Astrocyte (in vitro differentiated cells and primary cell): ENCODE measurements around the gene CCDC92B. TPM values are rescaled to one million over a fixed set of nuclear protein-coding genes. Genes with fewer than 3 reads are reported as not detected.

Source experiments
- DNase-seq: peaks from one replicate; pipeline ENCODE4 v3.0.0-alpha.2; 2010; ENCODE audit warnings: low read depth
- FAIRE-seq: peaks from 2 replicates; lab custom pipeline; 2011; peaks lifted over from hg19 to GRCh38; lab: Jason Lieb, UNC
- H2AFZ ChIP-seq: 2 replicates; pipeline ENCODE4 v1.6.0; 2012; ENCODE audit warnings: low read depth, low read length, inconsistent platforms
- H3K27ac ChIP-seq: 2 replicates; pipeline ENCODE4 v1.5.1; 2011; ENCODE audit warnings: low read depth, low read length, inconsistent platforms
- H3K27me3 ChIP-seq: 2 replicates; pipeline ENCODE4 v1.6.0; 2011; ENCODE audit warnings: low read length, inconsistent platforms; ENCODE audit not compliant: insufficient read depth
- H3K36me3 ChIP-seq: 2 replicates; pipeline ENCODE4 v1.5.1; 2011; ENCODE audit warnings: low read length, inconsistent platforms; ENCODE audit not compliant: insufficient read depth
- H3K4me1 ChIP-seq: 2 replicates; pipeline ENCODE4 v1.5.1; 2011; ENCODE audit warnings: low read length, inconsistent platforms; ENCODE audit not compliant: insufficient read depth
- H3K4me2 ChIP-seq: 2 replicates; pipeline ENCODE4 v1.6.0; 2012; ENCODE audit warnings: low read length, inconsistent platforms
- H3K4me3 ChIP-seq: 2 replicates; pipeline ENCODE4 v1.5.1; 2011; ENCODE audit warnings: low read depth, mild to moderate bottlenecking, low read length, inconsistent platforms; ENCODE audit not compliant: insufficient read depth
- H3K79me2 ChIP-seq: 2 replicates; pipeline ENCODE4 v1.6.0; 2012; ENCODE audit warnings: mild to moderate bottlenecking, low read length, inconsistent platforms; ENCODE audit not compliant: insufficient read depth
- H3K9ac ChIP-seq: 2 replicates; pipeline ENCODE4 v1.6.0; 2012; ENCODE audit warnings: mild to moderate bottlenecking, low read length, inconsistent platforms
- H3K9me3 ChIP-seq: 2 replicates; pipeline ENCODE4 v1.5.1; 2012; ENCODE audit warnings: low read depth, mild to moderate bottlenecking, low read length, inconsistent platforms; ENCODE audit not compliant: insufficient read depth
- H4K20me1 ChIP-seq: 2 replicates; pipeline ENCODE4 v1.6.0; 2012; ENCODE audit warnings: low read length, inconsistent platforms; ENCODE audit not compliant: insufficient read depth
- H3K27ac Mint-ChIP-seq: one replicate; pipeline ENCODE4 v1.8.0; 2021; ENCODE audit warnings: mild to moderate bottlenecking, mixed read lengths; ENCODE audit not compliant: unreplicated experiment
- H3K27me3 Mint-ChIP-seq: one replicate; pipeline ENCODE4 v1.8.0; 2021; ENCODE audit warnings: low read depth, mixed read lengths; ENCODE audit not compliant: unreplicated experiment
- H3K36me3 Mint-ChIP-seq: one replicate; pipeline ENCODE4 v1.8.0; 2021; ENCODE audit warnings: low read depth, mixed read lengths; ENCODE audit not compliant: unreplicated experiment
- H3K4me1 Mint-ChIP-seq: one replicate; pipeline ENCODE4 v1.8.0; 2021; ENCODE audit warnings: low read depth, mixed read lengths; ENCODE audit not compliant: unreplicated experiment
- H3K4me3 Mint-ChIP-seq: one replicate; pipeline ENCODE4 v1.8.0; 2021; ENCODE audit warnings: mild to moderate bottlenecking, moderate library complexity, mixed read lengths; ENCODE audit not compliant: unreplicated experiment
- H3K9me3 Mint-ChIP-seq: one replicate; pipeline ENCODE4 v1.8.0; 2021; ENCODE audit warnings: mild to moderate bottlenecking, mixed read lengths; ENCODE audit not compliant: unreplicated experiment
- CTCF ChIP-seq: IDR thresholded peaks from 2 replicates; pipeline ENCODE4 v1.5.1; 2011; ENCODE audit warnings: low read depth, mild to moderate bottlenecking, inconsistent platforms, low read length, moderate library complexity; ENCODE audit not compliant: insufficient read depth
- EZH2 ChIP-seq: IDR thresholded peaks from 2 replicates; pipeline ENCODE4 v1.6.1; 2012; ENCODE audit warnings: mild to moderate bottlenecking, low read length, inconsistent platforms; ENCODE audit not compliant: insufficient read depth
- total RNA-seq: library from RNA; stranded (reverse); gene quantifications from 2 replicates; pipeline ENCODE4 v1.2.1, GENCODE V29; 2021

Gene CCDC92B
- total RNA-seq, 1 donor from 2014 or later: 0.36 TPM

GRCh38 chr17:2684549-2684948 lies 64.9 kb downstream of the CCDC92B start:
- Histone ChIP-seq H3K4me2 (no peak overlapping the region), H3K9me3 (no peaks in the 10 kb centered on the region), H3K36me3 (peaks cover 38% of the 10 kb centered on the region), H3K27me3 (no peaks in the 10 kb centered on the region), H3K79me2 (peaks cover 4% of the 10 kb centered on the region), H4K20me1 (peaks cover 75% of the 10 kb centered on the region), H3K27ac (no peak overlapping the region), H2AFZ (no peak overlapping the region), H3K4me3 (no peak overlapping the region), H3K4me1 (peaks cover 13% of the 10 kb centered on the region), H3K9ac (no peak overlapping the region)
- FAIRE-seq (no peak), DNase-seq (no peak)
- Mint-ChIP-seq H3K36me3 (peaks cover 28% of the 10 kb centered on the region), H3K27ac (no peak overlapping the region), H3K4me1 (peaks cover 18% of the 10 kb centered on the region), H3K9me3 (no peaks in the 10 kb centered on the region), H3K27me3 (no peaks in the 10 kb centered on the region), H3K4me3 (no peak overlapping the region)
- no peak for TF ChIP-seq CTCF
- TF ChIP-seq EZH2: no peak

- Mint-ChIP-seq H3K36me3 (peaks cover 24% of the 10 kb centered on the region), H3K4me1 (peaks cover 13% of the 10 kb centered on the region), H3K27ac (no peak overlapping the region), H3K9me3 (no peaks in the 10 kb centered on the region), H3K27me3 (no peaks in the 10 kb centered on the region), H3K4me3 (no peak overlapping the region)
- DNase-seq (no peak), FAIRE-seq (no peak)
- Histone ChIP-seq H3K9me3 (no peaks in the 10 kb centered on the region), H3K4me3 (no peak overlapping the region), H3K79me2 (peaks cover 9% of the 10 kb centered on the region), H3K9ac (no peak overlapping the region), H3K27me3 (no peaks in the 10 kb centered on the region), H3K4me2 (no peak overlapping the region), H3K36me3 (peaks cover 38% of the 10 kb centered on the region), H3K27ac (no peak overlapping the region), H4K20me1 (peaks cover 75% of the 10 kb centered on the region), H3K4me1 (peaks cover 13% of the 10 kb centered on the region), H2AFZ (no peak overlapping the region)
- no peak for TF ChIP-seq EZH2
- TF ChIP-seq CTCF: no peak
Observed at GRCh38 chr17:2683912-2684311, 65.5 kb downstream of the CCDC92B start.

- H3K36me3 Mint-ChIP-seq: peaks cover 24% of the 10 kb centered on the region
Observed at GRCh38 chr17:2682176-2682938, 67.1 kb downstream of the CCDC92B start.

More at GRCh38 chr17:2682176-2682938, 67.1 kb downstream of the CCDC92B start:
- TF ChIP-seq EZH2 (no peak), CTCF (no peak)
- Histone ChIP-seq H2AFZ (no peak overlapping the region), H3K4me1 (peaks cover 13% of the 10 kb centered on the region), H3K27ac (no peak overlapping the region), H3K4me2 (no peak overlapping the region), H4K20me1 (peaks cover 74% of the 10 kb centered on the region), H3K9me3 (no peaks in the 10 kb centered on the region), H3K79me2 (peaks cover 12% of the 10 kb centered on the region), H3K27me3 (no peaks in the 10 kb centered on the region), H3K36me3 (peaks cover 38% of the 10 kb centered on the region), H3K4me3 (no peak overlapping the region), H3K9ac (no peak overlapping the region)
- H3K4me3 Mint-ChIP-seq: no peak overlapping the region
- H3K27ac Mint-ChIP-seq: no peak overlapping the region
- H3K27me3 Mint-ChIP-seq: no peaks in the 10 kb centered on the region
- FAIRE-seq (no peak), DNase-seq (peak; percentile 12)
- peaks cover 9% of the 10 kb centered on the region for H3K4me1 Mint-ChIP-seq
- H3K9me3 Mint-ChIP-seq: no peaks in the 10 kb centered on the region
